Activated T-helper 17 cell treated with anti-CD3 and anti-CD28 coated beads, Interleukin-2, amount 50 U/mL, for 72 hours (primary cell): ENCODE results near the gene GOLGA8O. TPM values are rescaled to one million over a fixed set of nuclear protein-coding genes. Genes with fewer than 3 reads are reported as not detected.
"Not testable (repeated sequence)": the region's sequence is repeated elsewhere in the genome, so short reads cannot be mapped to it uniquely, and the experiment has no call there.

ENCODE experiments used
- ATAC-seq: fragments of 150-1000 bp; cut with Tn5 transposase; replicated peaks from 2 replicates; pipeline ENCODE4 v1.10.0; 2021; ENCODE audit warnings: mild to moderate bottlenecking, moderate library complexity
- H3K27ac Mint-ChIP-seq: one replicate; pipeline ENCODE4 v1.8.0; 2022; ENCODE audit warnings: mixed read lengths
- H3K27me3 Mint-ChIP-seq: one replicate; pipeline ENCODE4 v1.8.0; 2022; ENCODE audit warnings: mixed read lengths
- H3K36me3 Mint-ChIP-seq: one replicate; pipeline ENCODE4 v1.8.0; 2022; ENCODE audit warnings: low read depth, mild to moderate bottlenecking, mixed read lengths
- H3K4me1 Mint-ChIP-seq: one replicate; pipeline ENCODE4 v1.8.0; 2022; ENCODE audit warnings: mixed read lengths
- H3K4me3 Mint-ChIP-seq: one replicate; pipeline ENCODE4 v1.8.0; 2022; ENCODE audit warnings: mild to moderate bottlenecking, mixed read lengths
- H3K9me3 Mint-ChIP-seq: one replicate; pipeline ENCODE4 v1.8.0; 2022; ENCODE audit warnings: mixed read lengths
- total RNA-seq, 2 donors: library from RNA; stranded (reverse); gene quantifications; one replicate each; pipeline ENCODE4 v1.2.3, GENCODE V29; 2022

GOLGA8O gene, protein sequence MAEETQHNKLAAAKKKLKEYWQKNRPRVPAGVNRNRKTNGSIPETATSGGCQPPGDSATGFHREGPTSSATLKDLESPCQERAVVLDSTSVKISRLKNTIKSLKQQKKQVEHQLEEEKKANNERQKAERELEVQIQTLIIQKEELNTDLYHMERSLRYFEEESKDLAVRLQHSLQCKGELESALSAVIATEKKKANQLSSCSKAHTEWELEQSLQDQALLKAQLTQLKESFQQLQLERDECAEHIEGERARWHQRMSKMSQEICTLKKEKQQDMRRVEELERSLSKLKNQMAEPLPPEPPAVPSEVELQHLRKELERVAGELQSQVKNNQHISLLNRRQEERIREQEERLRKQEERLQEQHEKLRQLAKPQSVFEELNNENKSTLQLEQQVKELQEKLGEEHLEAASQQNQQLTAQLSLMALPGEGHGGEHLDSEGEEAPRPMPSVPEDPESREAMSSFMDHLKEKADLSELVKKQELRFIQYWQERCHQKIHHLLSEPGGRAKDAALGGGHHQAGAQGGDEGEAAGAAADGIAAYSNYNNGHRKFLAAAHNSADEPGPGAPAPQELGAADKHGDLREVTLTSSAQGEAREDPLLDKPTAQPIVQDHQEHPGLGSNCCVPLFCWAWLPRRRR
- total RNA-seq, result 1 to 10 TPM in 1 of 2 donors, not detected in 1; 1.3 TPM

DNA sequence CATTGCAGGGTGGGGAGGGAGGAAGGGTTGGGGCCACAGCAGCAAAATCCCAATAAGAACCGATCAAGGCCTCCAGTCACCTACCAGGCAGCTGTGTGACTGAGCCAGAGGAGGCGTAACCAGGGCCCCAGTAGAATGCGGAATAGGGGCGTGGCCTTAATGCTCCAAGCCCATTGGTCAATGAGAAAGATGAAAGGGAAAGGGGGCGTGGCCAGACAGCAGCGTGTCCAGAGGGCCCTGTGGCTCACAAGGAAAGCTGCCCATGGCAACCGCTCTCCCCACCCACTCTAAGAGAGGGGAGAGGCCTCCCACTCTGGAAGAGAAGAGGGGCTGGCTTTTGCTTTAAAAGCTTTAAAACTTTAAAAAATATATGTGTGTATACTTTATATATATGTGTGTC is at the start of gene GOLGA8O:
GOLGA8O (minus strand) TSS at position 101 of the 400 bp plus-strand sequence; CDS start at position 3, 98 bp downstream.
- not testable (repeated sequence) for H3K4me1 Mint-ChIP-seq, H3K36me3 Mint-ChIP-seq, H3K27me3 Mint-ChIP-seq, H3K4me3 Mint-ChIP-seq, H3K9me3 Mint-ChIP-seq, ATAC-seq, H3K27ac Mint-ChIP-seq

DNA sequence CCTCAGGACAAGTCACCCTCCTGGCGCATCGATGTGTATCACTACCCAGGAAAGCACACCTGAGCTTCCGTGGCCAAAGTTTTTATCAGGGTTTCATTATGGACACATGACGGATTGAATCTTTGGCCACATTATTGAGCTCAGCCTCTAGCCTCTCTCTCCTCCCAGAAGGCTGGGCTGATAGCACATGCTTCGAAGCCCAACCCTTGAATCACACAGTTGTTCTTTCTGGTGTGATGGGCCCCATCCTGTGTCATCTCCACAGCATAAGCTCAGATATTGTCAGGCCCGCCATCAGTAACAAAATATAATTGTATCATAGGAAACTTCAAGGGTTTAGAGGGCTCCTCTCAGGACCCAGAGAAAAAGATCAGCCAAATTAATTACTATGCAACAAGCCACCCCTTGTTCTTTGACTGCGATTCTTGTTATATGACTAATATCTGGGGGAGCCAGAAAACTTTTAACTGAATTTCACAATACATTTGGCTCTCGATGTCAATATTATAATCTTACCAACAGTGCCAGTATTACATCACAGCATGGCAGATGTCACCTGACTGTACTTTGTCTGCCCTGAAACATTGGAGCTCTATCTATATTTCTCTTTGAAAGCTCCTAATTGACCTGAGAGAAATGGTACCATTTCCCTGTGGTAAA is 48.8 kb upstream of the GOLGA8O start:
- ATAC-seq, H3K27ac Mint-ChIP-seq, H3K4me3 Mint-ChIP-seq, H3K36me3 Mint-ChIP-seq, H3K4me1 Mint-ChIP-seq, H3K9me3 Mint-ChIP-seq, H3K27me3 Mint-ChIP-seq: not testable (repeated sequence)

DNA sequence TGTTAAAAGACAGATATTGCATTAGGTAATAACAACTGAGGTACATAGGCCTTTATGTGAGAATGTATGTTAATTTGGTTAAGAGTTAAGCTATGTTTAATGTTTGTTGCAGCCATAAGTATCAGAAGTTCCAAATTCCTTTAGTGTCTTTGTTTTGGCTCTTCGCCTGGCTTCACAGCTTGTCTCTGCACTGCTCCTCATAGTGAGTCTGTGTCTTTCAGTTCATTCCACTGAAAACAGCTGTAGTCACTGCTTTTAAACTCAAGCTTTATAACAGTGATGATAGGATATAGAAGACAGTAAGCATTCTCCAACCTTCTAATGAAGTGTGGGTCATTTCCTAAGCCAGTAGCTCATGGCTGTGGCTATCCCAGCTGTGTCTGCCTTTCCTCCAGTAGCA is 47.5 kb upstream of the GOLGA8O start:
- H3K9me3 Mint-ChIP-seq, H3K4me3 Mint-ChIP-seq, H3K27ac Mint-ChIP-seq, H3K4me1 Mint-ChIP-seq, ATAC-seq, H3K27me3 Mint-ChIP-seq, H3K36me3 Mint-ChIP-seq: not testable (repeated sequence)

DNA sequence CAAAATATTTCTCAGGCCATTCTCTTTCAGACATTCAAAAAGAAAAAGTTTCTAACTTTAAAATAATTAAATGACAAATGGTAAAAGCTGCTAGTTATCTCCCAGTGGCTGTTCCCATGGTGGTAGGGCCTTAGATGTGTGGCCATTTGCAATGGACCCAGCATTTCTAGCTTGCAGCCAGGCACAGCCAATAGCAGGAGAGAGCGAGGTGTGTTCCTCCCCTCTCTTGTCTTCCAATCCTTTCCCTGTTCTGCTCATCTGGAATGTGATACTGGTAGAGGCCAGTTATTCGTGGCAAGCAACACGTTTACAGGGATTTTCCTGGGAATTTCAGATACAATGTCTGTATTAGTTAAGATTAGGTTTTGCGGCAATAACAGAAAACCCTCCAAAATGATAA is 37.3 kb upstream of the GOLGA8O start:
- H3K27me3 Mint-ChIP-seq, ATAC-seq, H3K4me3 Mint-ChIP-seq, H3K4me1 Mint-ChIP-seq, H3K36me3 Mint-ChIP-seq, H3K27ac Mint-ChIP-seq, H3K9me3 Mint-ChIP-seq: not testable (repeated sequence)

DNA sequence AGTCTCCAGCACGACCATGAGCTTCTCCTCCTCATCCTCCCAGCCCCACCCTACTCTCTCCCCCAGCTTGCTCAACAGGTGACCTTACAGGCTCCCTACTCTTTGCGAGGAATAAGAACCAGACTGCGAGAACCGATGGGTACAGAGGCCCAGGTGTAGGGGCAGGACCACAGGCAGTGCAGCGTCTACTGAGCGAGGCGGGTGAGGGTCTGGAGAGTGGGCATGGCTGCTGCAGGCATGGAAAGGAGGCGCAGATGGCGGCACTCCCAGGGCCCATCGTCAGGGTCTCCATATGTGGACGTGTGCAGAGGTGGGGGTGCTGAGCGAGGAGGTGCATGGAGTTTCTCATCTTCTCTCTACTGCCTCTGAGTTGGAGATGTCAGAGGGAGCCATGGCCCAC is 31.0 kb upstream of the GOLGA8O start:
- not testable (repeated sequence) for H3K4me1 Mint-ChIP-seq, H3K27ac Mint-ChIP-seq, H3K4me3 Mint-ChIP-seq, H3K36me3 Mint-ChIP-seq, ATAC-seq, H3K27me3 Mint-ChIP-seq, H3K9me3 Mint-ChIP-seq

DNA sequence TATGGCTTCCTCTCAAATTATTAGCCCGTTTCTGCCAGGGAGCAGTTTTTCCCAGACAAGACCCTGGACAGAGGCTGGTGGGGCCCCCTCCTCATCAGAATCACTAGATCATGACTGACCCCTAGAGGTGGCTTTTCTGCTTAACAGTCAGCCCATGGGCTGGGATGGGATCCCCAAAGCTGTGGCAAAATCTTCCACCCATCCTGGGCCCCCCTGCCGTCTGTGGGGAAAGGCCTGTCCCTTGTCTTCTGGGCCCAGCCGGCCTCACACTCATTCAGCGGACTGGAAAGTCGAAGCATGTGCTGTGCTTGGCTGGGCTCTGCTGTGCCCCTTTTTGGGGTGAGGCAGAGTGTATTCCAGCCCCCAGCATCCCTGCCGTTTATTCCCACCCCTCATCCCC is 27.9 kb upstream of the GOLGA8O start:
- H3K4me3 Mint-ChIP-seq, H3K9me3 Mint-ChIP-seq, H3K36me3 Mint-ChIP-seq, H3K27ac Mint-ChIP-seq, H3K27me3 Mint-ChIP-seq, H3K4me1 Mint-ChIP-seq, ATAC-seq: not testable (repeated sequence)

DNA sequence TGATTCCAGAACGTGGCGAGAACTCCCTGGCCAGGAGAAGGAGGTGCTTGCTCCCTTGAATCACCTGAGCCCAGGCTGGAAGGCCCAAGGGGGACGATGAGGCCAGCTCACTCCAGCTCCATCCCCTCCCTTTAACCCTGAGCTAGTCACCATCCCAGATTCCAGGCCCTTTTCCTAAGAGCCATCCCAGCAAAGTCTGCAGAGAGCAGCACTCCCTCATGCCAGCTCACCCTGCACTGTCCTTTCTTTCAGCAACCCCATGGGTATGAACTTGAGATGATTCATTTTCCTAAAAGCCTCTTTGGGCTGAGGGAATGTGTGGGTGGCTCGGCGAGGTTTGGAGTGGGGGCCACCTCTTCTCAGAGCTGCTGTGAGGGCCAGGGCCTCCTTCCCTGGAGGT is 26.2 kb upstream of the GOLGA8O start:
- not testable (repeated sequence) for H3K27me3 Mint-ChIP-seq, H3K4me1 Mint-ChIP-seq, H3K9me3 Mint-ChIP-seq, H3K27ac Mint-ChIP-seq, H3K4me3 Mint-ChIP-seq, ATAC-seq, H3K36me3 Mint-ChIP-seq

DNA sequence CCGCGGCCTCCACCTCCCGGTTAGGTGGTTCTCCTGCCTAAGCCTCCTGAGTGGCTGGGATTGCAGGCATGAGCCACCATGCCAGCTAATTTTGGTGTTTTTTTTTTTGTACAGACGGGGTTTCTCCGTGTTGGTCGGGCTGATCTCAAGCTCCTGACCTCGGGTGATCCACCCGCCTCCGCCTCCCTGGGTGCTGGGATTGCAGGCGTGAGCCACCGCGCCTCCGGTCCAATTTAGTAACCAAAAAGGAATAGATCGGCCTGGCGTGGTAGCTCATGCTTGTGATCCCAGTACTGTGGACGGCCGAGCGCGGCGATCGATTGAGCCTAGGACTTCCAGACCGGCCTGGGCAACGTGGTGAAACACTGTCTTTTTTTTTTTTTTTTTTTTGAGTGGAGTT is 12.6 kb upstream of the GOLGA8O start:
- not testable (repeated sequence) for H3K36me3 Mint-ChIP-seq, H3K27ac Mint-ChIP-seq, H3K27me3 Mint-ChIP-seq, H3K4me1 Mint-ChIP-seq, H3K9me3 Mint-ChIP-seq, ATAC-seq, H3K4me3 Mint-ChIP-seq

DNA sequence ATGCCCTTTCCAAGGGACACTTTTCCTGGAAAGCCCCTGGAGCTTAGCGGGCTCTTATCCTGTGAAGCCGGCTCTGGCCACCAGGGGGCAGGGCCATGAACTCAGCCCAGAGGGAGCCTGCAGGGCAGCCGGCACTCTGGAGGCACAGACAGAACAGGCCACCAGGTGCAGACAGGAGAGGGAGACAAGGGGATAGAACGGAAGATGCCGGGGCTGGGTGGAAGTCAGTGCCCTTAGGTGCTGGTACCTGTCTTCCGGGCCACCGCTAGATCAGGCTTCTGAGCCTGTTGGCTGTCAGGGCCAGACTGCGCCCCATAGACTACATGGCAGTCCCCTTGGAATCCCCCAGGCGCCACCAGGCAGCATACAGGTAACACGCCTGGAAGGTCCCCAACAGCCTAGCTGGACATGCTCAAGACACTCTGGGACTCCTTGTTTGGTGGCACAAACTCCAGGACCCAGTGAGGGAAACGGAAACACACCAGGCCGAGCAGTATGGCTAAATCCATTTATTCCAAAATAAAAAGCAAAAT is 14.9 kb downstream of the GOLGA8O start:
- peak; percentile 51 for ATAC-seq
- H3K4me1 Mint-ChIP-seq, H3K27ac Mint-ChIP-seq, H3K4me3 Mint-ChIP-seq, H3K9me3 Mint-ChIP-seq, H3K27me3 Mint-ChIP-seq, H3K36me3 Mint-ChIP-seq: not testable (repeated sequence)

DNA sequence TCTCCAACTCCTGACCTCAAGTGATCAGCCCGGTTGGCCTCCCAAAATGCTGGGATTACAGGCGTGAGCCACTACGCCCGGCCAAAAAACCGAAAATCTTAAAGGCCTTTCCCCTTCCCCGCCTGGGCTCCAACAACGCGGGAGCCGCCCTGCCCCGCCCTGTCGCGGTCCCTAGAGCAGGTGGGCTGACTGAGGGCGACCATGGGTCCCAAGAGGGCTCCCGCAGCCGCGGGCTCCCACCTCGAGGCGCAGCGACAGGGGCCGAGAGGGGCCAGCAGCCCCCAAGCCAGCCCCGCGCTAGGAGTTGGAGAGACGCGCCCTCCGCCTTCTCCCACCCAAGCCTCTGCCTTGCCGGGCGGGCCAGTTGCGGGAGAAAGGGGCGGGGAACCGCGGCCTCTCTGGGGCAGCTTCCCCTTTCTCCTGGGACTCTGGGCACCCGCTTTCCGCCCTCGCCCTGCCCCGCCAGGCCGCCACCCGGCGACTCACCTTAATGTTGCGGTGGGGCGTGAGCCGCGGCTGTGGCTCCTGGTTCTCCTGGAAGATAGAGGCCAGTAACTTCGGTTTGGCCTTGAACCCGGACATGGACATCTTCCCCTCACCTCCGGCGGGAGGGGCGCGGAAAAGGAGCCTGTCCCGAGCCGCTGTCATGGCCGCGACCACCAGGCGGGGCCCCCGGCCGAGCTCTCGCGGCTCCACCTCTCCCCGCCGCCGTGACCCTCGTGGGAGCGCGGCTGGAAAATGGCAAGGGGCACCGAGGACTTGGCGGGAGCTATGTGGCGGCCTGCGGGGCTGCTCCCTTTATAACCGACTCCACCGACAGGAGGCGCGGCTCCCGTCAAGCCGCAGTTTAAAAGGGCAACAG is 21.1 kb downstream of the GOLGA8O start:
- not testable (repeated sequence) for H3K27me3 Mint-ChIP-seq, H3K9me3 Mint-ChIP-seq, H3K27ac Mint-ChIP-seq, H3K4me3 Mint-ChIP-seq, H3K4me1 Mint-ChIP-seq, H3K36me3 Mint-ChIP-seq
- peak; percentile 50 for ATAC-seq

DNA sequence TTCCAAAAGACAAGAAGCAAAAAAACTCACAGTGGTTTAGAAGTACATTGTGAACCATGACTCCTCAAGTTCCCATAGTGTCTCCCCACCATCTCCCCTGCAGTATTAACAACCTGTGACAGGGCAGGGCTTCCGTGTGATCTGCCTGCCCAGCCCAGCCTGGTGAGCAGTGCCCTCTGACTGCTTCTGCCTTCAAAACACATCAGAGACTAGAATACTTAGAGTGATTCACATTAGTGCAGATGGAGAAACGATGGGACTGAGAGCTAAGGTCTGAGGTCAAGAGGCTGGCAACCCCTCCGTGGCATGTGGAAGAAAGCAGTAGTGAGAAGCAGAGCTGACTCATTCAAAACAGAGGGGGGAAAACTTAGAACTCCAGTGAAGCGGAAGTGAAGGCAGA is 27.8 kb downstream of the GOLGA8O start:
- H3K4me3 Mint-ChIP-seq, H3K36me3 Mint-ChIP-seq, H3K27me3 Mint-ChIP-seq, H3K4me1 Mint-ChIP-seq, H3K9me3 Mint-ChIP-seq, H3K27ac Mint-ChIP-seq: not testable (repeated sequence)
- peak; percentile 54 for ATAC-seq

DNA sequence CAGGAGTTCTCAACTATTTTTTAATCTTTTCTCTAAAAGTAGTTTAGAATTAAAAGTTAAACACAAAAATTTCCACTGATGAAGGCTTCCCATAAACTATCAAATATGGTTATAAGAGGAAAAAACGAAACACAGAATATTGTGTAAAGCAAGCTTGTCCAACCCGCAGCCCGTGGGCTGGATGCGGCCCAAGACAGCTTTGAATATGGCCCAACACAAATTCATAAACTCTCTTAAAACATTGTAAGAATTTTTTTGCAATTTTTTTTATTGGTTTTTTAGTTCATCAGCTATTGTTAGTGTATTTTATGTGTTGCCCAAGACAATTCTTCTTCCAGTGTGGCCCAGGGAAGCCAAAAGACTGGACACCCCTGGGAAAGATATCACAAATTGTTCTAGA is 28.9 kb downstream of the GOLGA8O start:
- H3K27ac Mint-ChIP-seq, ATAC-seq, H3K27me3 Mint-ChIP-seq, H3K36me3 Mint-ChIP-seq, H3K4me1 Mint-ChIP-seq, H3K4me3 Mint-ChIP-seq, H3K9me3 Mint-ChIP-seq: not testable (repeated sequence)

DNA sequence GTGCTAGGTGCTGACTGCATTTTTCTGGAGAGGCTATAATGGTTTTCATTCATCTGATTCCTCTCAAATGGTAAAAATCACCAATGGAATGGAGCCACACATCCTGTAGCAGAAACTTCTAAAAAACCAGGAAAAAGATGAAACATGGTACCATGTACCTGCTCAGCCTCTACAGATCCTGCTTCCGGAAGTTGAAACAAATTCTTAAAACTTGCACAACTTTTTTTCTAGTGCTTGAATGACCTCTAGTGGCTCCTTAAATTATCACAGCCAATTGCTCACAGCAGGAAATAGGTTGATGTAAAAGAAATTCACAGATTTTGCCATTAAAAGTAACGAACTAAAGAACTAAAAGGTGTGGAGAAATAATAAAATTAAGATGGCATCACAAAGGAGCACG is 47.5 kb downstream of the GOLGA8O start:
- not testable (repeated sequence) for H3K4me1 Mint-ChIP-seq, H3K9me3 Mint-ChIP-seq, ATAC-seq, H3K4me3 Mint-ChIP-seq, H3K27me3 Mint-ChIP-seq, H3K36me3 Mint-ChIP-seq, H3K27ac Mint-ChIP-seq

DNA sequence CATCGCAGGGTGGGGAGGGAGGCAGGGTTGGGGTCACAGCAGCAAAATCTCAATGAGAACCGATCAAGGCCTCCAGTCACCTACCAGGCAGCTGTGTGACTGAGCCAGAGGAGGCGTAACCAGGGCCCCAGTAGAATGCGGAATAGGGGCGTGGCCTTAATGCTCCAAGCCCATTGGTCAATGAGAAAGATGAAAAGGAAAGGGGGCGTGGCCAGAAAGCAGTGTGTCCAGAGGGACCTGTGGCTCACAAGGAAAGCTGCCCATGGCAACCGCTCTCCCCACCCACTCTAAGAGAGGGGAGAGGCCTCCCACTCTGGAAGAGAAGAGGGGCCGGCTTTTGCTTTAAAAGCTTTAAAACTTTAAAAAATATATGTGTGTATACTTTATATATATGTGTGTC is 52.2 kb downstream of the GOLGA8O start, which contains the start of gene GOLGA8K:
GOLGA8K (minus strand) TSS at position 101 of the 400 bp plus-strand sequence; CDS start at position 3, 98 bp downstream.
- not testable (repeated sequence) for H3K27ac Mint-ChIP-seq, H3K4me1 Mint-ChIP-seq, H3K27me3 Mint-ChIP-seq, ATAC-seq, H3K4me3 Mint-ChIP-seq, H3K9me3 Mint-ChIP-seq, H3K36me3 Mint-ChIP-seq
